Measurements from ENCODE around the gene C15orf40. TPM values are rescaled to one million over a fixed set of nuclear protein-coding genes. Genes with fewer than 3 reads are reported as not detected.
A peak's percentile ranks its signal among the peaks of the same experiment; 100 is the strongest.

The C15orf40 gene
- total and polyA plus RNA-seq, 2 of the 13 experiments (the other 11 are each of a cell fraction or from before 2014, with no cell fraction given), result 24.0 to 26.3 TPM

DNA sequence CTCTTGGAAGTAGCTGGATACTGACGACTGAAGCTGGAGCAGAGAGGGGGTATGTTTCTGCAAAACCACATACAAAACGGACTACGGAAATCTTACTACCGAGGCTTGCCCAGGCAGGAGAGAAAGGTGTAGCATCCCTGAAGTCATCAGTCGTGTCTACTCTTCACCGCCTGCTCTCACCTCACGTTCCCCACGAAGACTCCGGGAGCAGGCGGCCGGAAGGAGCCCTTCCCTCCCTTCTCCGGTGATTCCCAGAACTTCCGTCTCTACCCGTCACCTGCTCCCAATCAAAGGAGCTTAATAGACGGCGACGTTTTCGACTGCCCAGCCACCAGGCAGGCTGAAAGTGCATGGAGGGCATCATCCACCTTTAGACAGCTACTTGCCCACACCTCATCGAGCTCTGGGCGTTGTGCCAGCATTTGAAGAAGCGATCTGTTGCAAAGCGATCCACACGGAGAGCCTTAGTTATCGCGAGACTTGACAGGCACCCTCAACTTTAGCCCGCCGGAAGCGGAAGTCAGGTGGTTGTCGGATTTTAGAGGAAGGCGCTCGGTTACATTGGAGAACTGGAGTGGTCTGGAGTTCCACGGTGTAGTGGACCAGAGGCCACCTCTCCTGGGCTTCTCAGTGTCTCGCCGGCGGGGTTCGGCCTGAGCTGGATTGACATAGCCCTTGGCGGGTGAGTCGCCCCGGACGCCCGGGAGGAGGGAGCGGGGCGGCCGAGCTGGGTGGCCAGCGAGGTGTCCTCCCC, 25.6 kb downstream of the C15orf40 start, which contains the start of gene RAMAC (continued):
- TF ChIP-seq, protein P1, sequence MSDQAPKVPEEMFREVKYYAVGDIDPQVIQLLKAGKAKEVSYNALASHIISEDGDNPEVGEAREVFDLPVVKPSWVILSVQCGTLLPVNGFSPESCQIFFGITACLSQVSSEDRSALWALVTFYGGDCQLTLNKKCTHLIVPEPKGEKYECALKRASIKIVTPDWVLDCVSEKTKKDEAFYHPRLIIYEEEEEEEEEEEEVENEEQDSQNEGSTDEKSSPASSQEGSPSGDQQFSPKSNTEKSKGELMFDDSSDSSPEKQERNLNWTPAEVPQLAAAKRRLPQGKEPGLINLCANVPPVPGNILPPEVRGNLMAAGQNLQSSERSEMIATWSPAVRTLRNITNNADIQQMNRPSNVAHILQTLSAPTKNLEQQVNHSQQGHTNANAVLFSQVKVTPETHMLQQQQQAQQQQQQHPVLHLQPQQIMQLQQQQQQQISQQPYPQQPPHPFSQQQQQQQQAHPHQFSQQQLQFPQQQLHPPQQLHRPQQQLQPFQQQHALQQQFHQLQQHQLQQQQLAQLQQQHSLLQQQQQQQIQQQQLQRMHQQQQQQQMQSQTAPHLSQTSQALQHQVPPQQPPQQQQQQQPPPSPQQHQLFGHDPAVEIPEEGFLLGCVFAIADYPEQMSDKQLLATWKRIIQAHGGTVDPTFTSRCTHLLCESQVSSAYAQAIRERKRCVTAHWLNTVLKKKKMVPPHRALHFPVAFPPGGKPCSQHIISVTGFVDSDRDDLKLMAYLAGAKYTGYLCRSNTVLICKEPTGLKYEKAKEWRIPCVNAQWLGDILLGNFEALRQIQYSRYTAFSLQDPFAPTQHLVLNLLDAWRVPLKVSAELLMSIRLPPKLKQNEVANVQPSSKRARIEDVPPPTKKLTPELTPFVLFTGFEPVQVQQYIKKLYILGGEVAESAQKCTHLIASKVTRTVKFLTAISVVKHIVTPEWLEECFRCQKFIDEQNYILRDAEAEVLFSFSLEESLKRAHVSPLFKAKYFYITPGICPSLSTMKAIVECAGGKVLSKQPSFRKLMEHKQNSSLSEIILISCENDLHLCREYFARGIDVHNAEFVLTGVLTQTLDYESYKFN (CRISPR knock-in tag; conservative IDR thresholded peaks at IDR 0.05), result peak; percentile 20; the same call in 1 of the 2 replicates
- TF ChIP-seq PAWR (CRISPR knock-in tag; IDR thresholded peaks at IDR 0.05; ENCODE audit: borderline replicate concordance), result no peak
- TF ChIP-seq, protein P2, sequence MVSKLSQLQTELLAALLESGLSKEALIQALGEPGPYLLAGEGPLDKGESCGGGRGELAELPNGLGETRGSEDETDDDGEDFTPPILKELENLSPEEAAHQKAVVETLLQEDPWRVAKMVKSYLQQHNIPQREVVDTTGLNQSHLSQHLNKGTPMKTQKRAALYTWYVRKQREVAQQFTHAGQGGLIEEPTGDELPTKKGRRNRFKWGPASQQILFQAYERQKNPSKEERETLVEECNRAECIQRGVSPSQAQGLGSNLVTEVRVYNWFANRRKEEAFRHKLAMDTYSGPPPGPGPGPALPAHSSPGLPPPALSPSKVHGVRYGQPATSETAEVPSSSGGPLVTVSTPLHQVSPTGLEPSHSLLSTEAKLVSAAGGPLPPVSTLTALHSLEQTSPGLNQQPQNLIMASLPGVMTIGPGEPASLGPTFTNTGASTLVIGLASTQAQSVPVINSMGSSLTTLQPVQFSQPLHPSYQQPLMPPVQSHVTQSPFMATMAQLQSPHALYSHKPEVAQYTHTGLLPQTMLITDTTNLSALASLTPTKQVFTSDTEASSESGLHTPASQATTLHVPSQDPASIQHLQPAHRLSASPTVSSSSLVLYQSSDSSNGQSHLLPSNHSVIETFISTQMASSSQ (IDR thresholded peaks at IDR 0.05; ENCODE audit: low read depth), result no peak
- TF ChIP-seq, protein P2 (CRISPR knock-in tag; IDR thresholded peaks at IDR 0.05; ENCODE audit: borderline replicate concordance), result no peak; the same call in 1 of the 2 replicates
- no peak for TF ChIP-seq ZEB1 (IDR thresholded peaks at IDR 0.05; ENCODE audit: insufficient replicate concordance, low read depth)
- peak; percentile 79 for TF ChIP-seq NFKBIZ (CRISPR knock-in tag; IDR thresholded peaks at IDR 0.05)
- peak; percentile 98 for TF ChIP-seq NR2C2 (CRISPR knock-in tag; IDR thresholded peaks at IDR 0.05; ENCODE audit: borderline replicate concordance)
- TF ChIP-seq, protein P3, sequence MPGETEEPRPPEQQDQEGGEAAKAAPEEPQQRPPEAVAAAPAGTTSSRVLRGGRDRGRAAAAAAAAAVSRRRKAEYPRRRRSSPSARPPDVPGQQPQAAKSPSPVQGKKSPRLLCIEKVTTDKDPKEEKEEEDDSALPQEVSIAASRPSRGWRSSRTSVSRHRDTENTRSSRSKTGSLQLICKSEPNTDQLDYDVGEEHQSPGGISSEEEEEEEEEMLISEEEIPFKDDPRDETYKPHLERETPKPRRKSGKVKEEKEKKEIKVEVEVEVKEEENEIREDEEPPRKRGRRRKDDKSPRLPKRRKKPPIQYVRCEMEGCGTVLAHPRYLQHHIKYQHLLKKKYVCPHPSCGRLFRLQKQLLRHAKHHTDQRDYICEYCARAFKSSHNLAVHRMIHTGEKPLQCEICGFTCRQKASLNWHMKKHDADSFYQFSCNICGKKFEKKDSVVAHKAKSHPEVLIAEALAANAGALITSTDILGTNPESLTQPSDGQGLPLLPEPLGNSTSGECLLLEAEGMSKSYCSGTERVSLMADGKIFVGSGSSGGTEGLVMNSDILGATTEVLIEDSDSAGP (CRISPR knock-in tag; IDR thresholded peaks at IDR 0.05; ENCODE audit: borderline replicate concordance), result peak; percentile 84; the same call in 1 of the 2 replicates
- TF ChIP-seq, protein P4, sequence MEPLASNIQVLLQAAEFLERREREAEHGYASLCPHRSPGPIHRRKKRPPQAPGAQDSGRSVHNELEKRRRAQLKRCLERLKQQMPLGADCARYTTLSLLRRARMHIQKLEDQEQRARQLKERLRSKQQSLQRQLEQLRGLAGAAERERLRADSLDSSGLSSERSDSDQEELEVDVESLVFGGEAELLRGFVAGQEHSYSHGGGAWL (CRISPR knock-in tag; IDR thresholded peaks at IDR 0.05), result peak; percentile 95
- no peak for TF ChIP-seq SKI (IDR thresholded peaks at IDR 0.05; ENCODE audit: partially characterized antibody)
- peak; percentile 79; the same call in 1 of the 2 replicates for TF ChIP-seq TEAD2 (CRISPR knock-in tag; IDR thresholded peaks at IDR 0.05)
- TF ChIP-seq ZBTB38 (CRISPR knock-in tag; IDR thresholded peaks at IDR 0.05), result peak; percentile 91
- TF ChIP-seq, protein P5, sequence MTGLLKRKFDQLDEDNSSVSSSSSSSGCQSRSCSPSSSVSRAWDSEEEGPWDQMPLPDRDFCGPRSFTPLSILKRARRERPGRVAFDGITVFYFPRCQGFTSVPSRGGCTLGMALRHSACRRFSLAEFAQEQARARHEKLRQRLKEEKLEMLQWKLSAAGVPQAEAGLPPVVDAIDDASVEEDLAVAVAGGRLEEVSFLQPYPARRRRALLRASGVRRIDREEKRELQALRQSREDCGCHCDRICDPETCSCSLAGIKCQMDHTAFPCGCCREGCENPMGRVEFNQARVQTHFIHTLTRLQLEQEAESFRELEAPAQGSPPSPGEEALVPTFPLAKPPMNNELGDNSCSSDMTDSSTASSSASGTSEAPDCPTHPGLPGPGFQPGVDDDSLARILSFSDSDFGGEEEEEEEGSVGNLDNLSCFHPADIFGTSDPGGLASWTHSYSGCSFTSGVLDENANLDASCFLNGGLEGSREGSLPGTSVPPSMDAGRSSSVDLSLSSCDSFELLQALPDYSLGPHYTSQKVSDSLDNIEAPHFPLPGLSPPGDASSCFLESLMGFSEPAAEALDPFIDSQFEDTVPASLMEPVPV (CRISPR knock-in tag; IDR thresholded peaks at IDR 0.05), result no peak

All from HepG2 (cell line).